Ammon's horn (tissue), 1 donor: ENCODE data around the gene PIGU.

Source experiments
- DNase-seq: peaks from one replicate; pipeline ENCODE4 v3.0.0-alpha.2; 2016; ENCODE audit warnings: low spot score

Gene PIGU

GRCh38 chr20:34510575-34510974, 166.3 kb downstream of the PIGU start:
- DNase-seq, result no peak
